COLO668 (cell line): ENCODE results near the gene WDFY3.
A peak's percentile ranks its signal among the peaks of the same experiment; 100 is the strongest.

Source experiments
- DNase-seq: peaks from one replicate; lab custom pipeline; 2025; ENCODE audit not compliant: unreplicated experiment; lab: John Stamatoyannopoulos, UW

The WDFY3 gene, protein sequence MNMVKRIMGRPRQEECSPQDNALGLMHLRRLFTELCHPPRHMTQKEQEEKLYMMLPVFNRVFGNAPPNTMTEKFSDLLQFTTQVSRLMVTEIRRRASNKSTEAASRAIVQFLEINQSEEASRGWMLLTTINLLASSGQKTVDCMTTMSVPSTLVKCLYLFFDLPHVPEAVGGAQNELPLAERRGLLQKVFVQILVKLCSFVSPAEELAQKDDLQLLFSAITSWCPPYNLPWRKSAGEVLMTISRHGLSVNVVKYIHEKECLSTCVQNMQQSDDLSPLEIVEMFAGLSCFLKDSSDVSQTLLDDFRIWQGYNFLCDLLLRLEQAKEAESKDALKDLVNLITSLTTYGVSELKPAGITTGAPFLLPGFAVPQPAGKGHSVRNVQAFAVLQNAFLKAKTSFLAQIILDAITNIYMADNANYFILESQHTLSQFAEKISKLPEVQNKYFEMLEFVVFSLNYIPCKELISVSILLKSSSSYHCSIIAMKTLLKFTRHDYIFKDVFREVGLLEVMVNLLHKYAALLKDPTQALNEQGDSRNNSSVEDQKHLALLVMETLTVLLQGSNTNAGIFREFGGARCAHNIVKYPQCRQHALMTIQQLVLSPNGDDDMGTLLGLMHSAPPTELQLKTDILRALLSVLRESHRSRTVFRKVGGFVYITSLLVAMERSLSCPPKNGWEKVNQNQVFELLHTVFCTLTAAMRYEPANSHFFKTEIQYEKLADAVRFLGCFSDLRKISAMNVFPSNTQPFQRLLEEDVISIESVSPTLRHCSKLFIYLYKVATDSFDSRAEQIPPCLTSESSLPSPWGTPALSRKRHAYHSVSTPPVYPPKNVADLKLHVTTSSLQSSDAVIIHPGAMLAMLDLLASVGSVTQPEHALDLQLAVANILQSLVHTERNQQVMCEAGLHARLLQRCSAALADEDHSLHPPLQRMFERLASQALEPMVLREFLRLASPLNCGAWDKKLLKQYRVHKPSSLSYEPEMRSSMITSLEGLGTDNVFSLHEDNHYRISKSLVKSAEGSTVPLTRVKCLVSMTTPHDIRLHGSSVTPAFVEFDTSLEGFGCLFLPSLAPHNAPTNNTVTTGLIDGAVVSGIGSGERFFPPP (N-terminal part only)

DNA sequence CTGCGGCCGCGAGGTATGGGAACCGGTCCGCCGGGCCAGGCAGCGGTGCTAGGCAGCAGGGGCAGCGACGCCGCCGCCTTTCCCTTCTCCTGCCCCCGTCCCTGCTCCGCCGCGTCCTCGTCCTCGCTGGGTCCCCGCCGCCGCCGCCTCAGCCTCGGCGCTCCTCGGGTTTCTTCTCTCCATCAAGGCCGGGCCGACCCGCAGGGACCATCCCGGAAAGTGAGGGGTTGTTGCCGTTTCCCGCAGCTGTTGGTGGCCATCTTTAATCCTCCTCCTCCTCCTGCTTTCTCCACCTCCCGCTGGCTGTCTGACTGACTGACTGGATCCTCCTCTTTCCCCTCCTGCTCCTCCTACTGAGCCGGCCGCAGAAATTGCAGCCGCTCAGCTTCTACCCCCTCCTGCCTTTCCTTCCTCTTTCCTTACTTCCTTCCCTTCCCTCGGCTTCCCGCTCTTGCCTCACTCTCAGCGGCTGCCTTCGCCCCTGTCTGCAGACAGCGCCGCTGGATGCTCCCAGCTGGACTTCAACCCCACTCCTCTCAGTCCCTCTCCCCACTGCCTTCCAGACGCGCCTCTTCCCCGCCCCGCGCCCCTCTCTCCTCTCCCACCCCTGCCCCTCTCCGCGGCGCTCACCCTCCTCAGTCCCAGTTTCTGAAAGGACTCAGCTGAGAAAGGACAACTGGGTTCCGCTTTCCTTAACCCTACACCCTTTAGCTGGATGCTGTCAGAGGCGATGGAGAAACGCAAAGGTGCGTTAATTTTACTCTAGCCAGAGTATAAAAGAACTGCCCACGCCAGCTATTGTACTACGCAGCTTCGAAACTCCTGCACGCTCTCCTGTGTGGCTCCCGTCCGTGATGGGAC is at the start of gene WDFY3:
WDFY3 (minus strand) TSS at position 309 of the 861 bp plus-strand sequence. CDS start 106,099 bp downstream, outside the sequence.
- peak; percentile 67 for DNase-seq

DNA sequence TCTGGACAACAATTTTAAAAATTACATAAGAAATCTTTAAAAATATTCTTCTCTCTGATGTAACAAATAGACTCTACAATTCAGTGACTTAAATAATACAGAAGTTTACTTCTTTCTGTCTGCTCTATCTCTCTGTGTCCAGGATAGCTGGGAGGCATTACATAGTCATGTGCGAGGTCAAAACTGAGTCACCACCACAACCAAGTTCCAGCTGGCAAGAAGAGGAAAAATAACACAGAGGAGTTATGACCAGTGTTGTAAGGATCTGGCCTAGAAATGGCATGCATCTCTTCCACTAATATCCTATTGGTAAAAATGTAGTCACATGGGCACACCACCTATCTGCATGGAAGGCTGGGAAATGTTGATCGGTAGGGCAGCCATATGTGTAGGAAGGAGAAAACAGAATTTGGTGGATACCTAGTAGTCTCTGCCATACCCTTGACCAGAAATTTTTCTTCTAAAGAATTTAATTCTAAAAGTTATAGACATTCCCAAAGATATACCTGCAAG is 39.4 kb upstream of the WDFY3 start:
- DNase-seq, result no peak

DNA sequence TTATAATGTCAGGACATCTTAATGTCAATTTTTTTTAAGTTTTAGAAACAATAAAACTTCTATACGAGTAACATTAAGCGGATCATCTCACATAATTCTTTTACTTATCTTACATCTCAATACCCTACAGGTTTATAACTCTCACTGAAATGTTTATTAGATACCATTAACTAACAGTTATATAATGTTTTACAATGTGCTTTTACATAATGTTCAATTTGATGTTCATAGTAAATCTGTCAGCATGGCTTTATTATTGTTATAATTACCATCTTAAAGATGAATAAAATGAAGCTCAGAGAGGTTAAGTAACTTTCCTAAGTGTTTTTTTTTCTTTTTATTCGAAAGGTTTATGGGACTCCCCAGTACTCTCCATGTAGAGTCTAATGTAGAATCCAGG is 33.9 kb upstream of the WDFY3 start:
- no peak for DNase-seq

DNA sequence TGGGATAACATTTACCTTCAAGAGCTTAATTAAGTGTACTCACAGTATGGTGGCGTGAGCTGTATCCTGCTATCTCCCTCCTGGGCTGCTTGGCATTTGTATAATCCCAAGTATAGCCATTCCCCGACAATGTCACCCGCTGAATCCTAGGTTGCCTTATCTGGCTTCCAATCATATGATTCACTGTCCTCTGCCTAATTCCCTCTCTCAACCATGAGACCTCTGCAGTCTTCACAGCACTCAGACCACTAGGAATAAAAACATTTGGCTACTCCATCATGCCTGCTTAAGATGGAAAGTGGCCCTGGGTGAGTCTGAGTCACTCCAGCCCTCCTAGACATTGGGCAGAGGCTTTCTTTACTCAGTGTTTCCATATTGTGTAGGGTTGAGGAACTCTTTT is 28.9 kb upstream of the WDFY3 start:
- no peak for DNase-seq

DNA sequence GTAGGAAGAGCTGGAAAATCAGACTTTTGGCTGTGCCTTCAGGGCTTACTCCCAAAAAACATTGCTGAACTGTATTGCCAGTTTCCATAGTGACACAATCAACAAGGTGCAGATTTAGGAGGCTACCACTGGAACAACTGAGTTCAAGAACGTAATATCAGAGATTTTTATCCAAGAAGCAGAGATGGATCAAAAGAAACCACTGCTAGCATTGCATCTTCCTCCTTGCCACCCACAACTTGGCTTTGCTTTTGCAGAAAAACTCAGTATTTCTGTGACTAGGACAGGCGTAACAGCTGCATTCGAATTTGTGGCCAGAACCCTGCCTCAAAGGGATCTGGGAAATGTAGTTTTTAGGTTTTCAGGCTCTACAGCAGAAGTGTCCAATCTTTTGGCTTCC is 27.8 kb upstream of the WDFY3 start:
- no peak for DNase-seq

DNA sequence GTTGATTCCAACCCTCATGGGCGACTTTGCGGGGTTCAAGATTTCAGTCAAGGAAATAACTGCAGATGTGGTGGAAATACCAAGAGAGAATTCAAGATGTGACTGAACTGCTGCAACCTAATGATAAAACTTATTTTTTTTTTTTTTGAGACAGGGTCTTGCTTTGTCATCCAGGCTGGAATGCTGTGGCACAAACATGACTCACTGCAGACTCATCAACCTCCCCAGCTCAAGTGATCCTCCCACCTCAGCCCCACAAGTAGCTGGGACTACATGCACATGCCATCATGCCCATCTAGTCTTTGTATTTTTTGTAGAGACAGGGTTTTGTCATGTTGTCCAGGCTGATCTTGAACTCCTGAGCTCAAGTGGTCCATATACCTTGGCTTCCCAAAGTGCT is 19.5 kb upstream of the WDFY3 start:
- no peak for DNase-seq

DNA sequence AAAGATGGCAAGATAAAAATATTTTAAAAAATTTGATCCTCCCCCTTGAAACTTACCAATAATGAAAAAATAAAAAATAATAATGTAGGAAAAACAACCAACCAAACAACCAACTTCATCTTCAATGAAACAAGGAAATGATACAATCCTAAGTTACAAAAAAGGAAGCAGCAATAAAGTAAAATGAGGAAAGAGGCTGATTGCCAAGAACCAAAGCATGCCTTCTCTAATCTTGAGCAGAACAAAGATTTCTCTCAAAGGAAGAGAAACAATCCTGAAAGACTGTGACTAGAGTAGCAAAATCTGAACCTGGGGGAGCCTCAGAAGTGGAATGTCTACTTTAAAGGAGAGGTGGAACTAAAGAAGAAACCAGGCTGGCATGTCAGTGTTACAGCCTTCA is 10.9 kb upstream of the WDFY3 start:
- DNase-seq, result no peak

DNA sequence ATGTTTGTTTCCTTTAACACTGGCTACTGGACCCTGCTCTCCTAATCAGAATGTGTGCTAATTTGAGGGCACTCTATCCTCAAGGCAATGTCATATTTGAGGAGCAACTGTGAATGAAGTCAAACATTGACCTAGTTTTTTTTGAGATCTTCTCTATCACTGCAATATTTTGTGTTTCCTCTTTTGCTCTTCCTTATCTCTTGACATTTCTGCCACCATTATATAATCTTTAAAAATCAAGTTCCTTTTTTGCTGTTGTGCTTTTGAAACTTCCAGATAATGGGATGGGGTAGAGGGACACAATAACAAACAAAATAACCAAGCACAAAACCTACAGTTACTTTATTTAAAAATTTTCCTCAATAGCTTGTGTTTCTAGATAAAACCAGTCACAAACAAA is 7.4 kb upstream of the WDFY3 start:
- no peak for DNase-seq

DNA sequence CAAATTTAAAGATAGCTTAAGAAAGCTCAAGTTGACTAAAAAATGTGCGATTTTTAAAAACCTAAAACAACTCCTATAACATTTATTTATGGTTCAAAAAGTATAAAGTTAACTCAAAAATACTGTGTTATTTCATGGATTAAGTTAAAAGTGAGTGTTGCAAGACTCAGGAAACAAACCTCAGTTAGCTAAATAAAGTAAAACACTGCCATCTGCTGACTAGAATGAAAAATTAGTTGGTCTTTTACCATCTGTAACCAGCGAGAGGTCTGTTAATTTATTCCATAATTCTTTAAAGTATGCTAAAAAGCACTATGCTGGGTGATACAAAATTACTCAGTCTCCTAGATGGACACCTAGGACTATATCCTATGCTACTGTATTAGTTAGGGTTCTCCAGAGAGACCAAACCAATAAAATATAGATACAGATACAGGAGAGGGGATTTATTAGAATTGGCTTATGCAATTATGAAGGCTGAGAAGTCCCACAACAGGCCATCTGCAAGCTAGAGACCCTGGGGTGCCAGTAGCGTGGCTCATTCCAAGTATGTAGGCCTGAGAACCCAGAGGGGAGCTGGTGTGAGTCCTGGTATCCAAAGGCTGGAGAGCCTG is 4.9 kb upstream of the WDFY3 start:
- no peak for DNase-seq

DNA sequence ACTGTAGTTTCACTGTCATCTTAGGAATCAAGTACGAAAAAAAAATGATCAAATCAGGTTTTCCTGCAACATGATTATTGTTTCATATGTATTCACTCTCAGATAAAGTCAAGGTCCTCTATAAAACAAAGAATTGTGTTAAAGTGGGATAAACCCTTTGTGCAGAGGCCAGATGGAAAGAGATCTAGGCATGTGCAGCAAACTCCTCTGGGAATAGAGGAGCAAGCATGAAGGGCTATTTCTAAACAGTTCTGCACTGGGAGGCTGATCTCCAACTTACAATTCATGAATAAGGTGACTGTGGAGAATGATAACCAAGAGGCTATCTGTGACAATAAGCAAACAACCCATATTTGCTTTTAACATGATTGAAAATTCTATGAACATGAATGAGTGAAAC is 2.4 kb upstream of the WDFY3 start:
- DNase-seq, result no peak

DNA sequence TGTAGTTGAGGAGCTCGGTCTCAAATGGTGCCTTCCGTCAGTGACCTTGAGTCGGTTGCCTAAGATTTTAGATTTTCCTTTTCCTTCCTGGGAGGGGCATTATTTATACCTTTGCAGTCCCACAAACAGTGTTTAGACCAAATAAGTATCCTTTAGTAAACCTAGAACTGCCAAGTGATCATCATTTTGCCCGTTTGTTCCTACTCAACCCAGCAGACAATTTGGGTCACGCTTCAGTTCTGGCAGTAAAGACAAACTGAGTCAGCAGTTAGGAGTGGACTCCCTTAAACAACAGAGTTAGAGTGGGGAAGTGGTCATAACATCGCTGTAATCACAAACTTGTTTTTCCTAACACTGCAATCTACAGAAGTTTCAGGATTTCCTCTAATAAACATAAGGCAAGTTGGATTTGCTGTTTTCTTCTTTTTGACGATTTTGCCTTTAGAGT is 777 bp upstream of the WDFY3 start:
- DNase-seq, result no peak

DNA sequence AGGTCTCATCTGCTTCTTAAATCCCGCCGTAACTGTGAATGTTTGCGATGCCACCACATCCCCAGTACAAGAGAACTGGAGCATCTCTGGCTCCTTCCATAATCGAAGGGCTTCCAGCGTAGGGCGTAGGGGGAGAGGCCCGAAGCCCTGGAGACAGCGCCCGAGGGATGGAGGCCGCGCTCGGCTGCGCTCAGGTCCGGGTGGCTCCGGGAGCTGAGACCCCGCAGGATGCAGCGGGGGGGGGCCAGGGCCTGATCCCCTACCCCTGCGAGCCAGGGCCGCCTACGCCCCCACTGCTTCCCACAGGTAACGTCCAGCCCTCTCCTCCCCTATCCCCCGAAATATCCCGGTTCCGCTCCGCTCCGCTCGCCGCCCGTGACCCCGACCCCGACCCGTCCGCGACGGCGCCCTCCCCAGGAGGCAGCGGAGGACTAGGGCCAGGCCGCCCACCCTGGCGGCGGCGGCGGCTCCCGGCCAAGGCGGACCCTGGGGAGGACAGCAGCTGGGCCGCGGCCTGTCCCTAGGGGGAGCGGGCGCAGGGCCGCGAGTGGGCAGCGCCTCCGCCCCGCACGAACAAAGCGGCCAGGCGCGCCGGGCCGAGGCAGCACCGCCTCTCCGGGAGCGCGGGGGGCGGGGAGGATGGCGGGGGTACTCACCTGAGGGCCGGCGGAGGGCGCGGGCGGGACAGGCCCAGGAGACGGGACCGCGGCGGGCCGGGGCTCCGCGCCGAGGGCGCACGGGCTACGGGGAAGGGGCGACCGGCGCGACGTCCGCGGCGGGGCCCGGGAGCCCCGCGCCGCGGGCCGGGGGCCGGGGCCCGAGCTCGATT is 723 bp downstream of the WDFY3 start:
- DNase-seq, result peak; percentile 68

DNA sequence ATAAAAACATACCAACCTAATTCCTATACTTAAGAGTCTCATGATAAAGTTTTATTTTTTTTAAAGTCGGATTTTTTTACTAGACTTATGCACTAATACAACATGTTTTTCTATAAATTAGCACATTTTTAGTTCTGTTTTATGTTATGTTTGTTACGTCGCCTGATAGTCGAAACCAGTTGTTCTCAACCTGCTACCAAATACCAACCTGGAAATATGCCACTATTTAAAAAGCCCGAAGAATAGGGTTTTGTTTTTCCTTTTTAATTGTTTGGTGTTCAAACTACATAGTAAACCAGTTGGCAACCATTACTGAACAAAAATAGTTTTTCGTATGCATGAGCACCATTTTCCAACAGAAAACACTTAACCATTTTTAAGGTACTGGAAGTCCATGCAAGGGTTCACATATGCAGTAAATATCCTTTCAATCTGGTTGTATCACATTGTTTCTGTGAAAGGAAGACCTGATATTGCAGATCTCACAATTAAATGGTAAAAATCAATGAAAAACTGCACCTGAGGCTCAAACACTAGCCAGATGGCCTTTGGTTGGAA is 1.4 kb downstream of the WDFY3 start:
- DNase-seq, result no peak

DNA sequence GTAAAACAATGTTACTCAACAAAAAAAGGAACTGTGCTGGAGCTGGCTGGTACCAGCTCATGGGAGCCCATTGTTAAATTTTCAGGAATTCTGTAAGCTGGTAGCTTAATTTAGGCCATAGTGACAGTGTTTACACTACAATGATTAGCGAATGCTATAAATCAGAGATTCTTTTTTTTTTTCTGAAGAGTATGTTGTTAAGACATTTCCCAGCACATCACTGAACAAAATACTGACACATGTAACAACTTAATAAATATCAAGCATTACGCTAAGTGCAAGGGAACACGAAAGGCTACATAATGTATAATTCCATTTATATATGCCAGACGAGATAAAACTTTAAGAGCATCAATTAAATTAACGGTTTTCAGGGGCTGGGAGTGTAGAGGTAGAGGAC is 4.4 kb downstream of the WDFY3 start:
- DNase-seq, result no peak

DNA sequence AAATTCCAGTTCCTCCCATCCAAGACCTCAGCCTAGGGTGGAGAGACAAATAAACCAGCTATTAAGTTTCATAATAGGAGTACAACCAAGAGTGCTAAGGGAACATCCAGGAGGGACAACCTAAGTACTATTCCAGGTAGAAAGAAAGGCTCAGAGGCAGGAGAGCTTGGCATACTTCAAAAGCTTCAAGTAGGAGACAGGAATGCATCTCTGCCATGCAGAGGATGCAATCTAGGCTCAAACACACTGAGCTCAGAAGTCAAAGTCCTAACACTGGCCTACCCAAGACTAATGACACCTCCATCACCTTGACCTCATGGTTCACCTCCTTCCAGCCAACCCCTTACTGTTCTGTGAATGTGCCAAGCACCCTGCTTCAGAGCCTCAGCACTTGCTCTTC is 8.1 kb downstream of the WDFY3 start:
- no peak for DNase-seq

DNA sequence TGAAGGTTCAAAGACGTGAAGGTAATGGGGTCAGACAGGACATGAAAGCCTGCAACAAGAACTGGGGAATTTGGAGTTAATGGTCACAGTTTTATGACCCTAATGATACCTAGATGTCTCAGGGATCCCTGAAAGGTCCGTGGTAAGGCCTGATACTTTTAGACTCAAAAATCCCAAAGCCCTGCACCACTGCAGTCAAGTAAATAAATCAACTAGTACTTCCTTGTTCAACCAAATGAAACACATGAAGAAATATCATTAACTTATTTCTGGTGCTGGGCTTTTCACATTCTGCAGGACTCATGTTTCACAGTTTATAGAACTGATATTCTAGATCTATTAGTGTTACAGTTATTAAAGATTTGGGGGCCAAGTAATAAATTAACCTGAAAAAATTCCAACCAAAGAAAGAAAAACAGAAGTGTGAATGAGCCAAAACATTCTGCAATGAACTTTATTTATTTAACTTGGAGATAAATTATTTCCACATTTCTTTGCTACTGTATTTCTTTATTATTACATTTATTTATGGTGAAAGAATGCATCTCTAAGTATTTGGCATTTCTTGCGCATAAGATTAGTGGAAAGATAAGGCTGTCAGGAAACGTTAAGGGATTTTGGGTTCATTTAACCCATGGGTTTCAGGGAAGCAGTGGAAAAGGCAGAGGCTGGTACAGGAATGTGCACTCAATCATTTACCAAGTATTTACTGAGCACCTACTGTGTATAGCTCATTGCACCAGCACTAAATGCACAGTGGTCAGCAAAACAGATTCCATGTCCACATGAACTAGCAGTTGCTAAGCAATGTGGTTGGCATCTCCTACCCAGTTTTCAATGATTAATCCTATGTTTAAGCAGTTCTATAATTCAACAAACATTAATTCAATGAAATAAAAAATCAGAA is 8.7 kb downstream of the WDFY3 start:
- no peak for DNase-seq

DNA sequence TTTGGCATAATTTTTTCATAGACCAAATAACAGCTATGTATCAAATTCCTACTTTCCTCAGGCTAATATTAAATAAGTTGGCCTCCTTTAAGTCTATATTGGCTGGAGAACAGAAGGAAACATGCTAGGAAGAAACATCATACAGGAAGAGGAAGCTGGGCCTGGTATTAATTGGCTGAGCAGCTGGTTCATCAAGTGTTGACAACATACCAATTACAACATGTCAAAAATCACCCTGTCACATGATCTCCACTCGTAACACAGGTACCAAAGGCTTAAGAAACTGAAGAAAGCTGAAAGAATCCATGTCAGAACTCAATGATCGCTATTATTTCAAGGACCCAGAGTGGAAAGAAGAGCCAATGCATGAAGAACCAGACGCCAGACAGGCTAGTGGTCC is 10.5 kb downstream of the WDFY3 start:
- DNase-seq, result no peak
